Uterus (tissue), 4 donors: ENCODE results near the gene SLC22A7. TPM values are rescaled to one million over a fixed set of nuclear protein-coding genes. Genes with fewer than 3 reads are reported as not detected.
"Not testable (repeated sequence)": the region's sequence is repeated elsewhere in the genome, so short reads cannot be mapped to it uniquely, and the experiment has no call there.

Experiments used
- DNase-seq, 2 donors: peaks; one replicate each; pipeline ENCODE4 v3.0.0-alpha.2; 2019 to 2020
- H3K27ac ChIP-seq, 2 donors: fragments of 200-600 bp; sonication (generic); 1 replicate in 1 of 2; 2 replicates in 1 of 2; pipeline ENCODE4 v1.5.1; 2016 to 2018
- H3K27me3 ChIP-seq, 2 donors: fragments of 200-600 bp; sonication (generic); one replicate each; pipeline ENCODE4 v1.5.1; 2018 to 2019; ENCODE audit warnings: control low read depth in 1 of 2
- H3K36me3 ChIP-seq, 2 donors: fragments of 200-600 bp; sonication (generic); one replicate each; pipeline ENCODE4 v1.5.1; 2019; ENCODE audit warnings: control low read depth in 1 of 2
- H3K4me1 ChIP-seq, 2 donors: fragments of 200-600 bp; sonication (generic); one replicate each; pipeline ENCODE4 v1.5.1; 2018 to 2019; ENCODE audit warnings: control low read depth in 1 of 2
- H3K4me3 ChIP-seq, 2 donors: fragments of 200-600 bp; sonication (generic); 1 replicate in 1 of 2; 2 replicates in 1 of 2; pipeline ENCODE4 v1.5.1; 2018 to 2019; ENCODE audit warnings: mild to moderate bottlenecking in 1 of 2
- H3K9me3 ChIP-seq, 2 donors: fragments of 200-600 bp; sonication (generic); one replicate each; pipeline ENCODE4 v1.5.1; 2019; ENCODE audit warnings: control low read depth in 1 of 2
- POLR2A ChIP-seq, 2 donors: fragments of 450-650 bp; IDR thresholded peaks; one replicate each; pipeline ENCODE4 v1.6.1; 2016; ENCODE audit warnings: antibody characterized with exemption in 2 of 2, mild to moderate bottlenecking in 1 of 2, moderate library complexity in 1 of 2
- intact Hi-C: fragments of 100-400 bp; cut with DNase I; formaldehyde crosslinking; loops from one replicate; pipeline ENCODE4 v1.15.1; 2023; ENCODE audit warnings: low total_unique reads
- total RNA-seq, 4 donors: library from RNA; depleted of rRNA in 3 of 4; stranded (reverse); fragments of >200 nt in 3 of 4; gene quantifications; one replicate each; pipeline versions ENCODE4 v1.1.0 to v1.2.4, GENCODE V29; 2014 to 2023
- TF ChIP-seq, protein P1 (sequence below), 4 experiments: fragments of 200-600 bp in 2 of 4; fragments of 450-650 bp in 2 of 4; sonication (generic) in 2 of 4; IDR thresholded peaks; one replicate each; pipeline ENCODE4 v1.5.1; 2016 to 2019; ENCODE audit warnings: antibody characterized with exemption in 4 of 4, mild to moderate bottlenecking in 2 of 4, moderate library complexity in 1 of 4
- donor health status: DM: yes; HTN: yes; CAD: no.

The SLC22A7 gene
- total RNA-seq, 4 donors from 2014 or later, result not detected

DNA sequence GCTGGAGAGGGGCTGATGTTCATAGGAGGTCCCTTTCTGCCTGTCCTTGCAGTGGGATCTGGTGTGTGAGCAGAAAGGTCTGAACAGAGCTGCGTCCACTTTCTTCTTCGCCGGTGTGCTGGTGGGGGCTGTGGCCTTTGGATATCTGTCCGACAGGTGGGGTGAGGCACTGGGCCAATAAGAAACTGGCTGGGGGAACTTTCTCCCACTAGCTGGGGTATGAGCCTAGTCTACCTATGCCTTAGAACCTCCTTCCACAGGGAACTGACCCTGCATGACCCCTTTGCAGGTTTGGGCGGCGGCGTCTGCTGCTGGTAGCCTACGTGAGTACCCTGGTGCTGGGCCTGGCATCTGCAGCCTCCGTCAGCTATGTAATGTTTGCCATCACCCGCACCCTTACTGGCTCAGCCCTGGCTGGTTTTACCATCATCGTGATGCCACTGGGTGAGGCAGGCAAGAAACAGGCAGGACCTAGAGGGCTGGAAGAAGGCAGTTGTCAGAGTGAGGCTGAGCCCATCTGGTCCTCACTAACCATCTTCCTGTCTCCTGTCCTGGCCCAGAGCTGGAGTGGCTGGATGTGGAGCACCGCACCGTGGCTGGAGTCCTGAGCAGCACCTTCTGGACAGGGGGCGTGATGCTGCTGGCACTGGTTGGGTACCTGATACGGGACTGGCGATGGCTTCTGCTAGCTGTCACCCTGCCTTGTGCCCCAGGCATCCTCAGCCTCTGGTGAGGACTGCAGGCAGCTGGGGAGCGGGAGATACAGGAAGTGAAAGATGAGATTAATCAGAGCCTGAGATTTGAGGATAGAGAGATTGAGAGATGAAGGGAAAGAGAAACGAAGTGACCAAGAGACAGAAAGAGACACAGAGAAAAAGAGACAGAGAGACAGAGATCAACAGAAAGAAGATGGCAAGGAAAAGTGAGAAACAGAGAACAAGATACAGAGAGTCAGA is 1.6 kb downstream of the SLC22A7 start:
- no peak for TF ChIP-seq POLR2A (IDR thresholded peaks at IDR 0.05)
- TF ChIP-seq, protein P1, sequence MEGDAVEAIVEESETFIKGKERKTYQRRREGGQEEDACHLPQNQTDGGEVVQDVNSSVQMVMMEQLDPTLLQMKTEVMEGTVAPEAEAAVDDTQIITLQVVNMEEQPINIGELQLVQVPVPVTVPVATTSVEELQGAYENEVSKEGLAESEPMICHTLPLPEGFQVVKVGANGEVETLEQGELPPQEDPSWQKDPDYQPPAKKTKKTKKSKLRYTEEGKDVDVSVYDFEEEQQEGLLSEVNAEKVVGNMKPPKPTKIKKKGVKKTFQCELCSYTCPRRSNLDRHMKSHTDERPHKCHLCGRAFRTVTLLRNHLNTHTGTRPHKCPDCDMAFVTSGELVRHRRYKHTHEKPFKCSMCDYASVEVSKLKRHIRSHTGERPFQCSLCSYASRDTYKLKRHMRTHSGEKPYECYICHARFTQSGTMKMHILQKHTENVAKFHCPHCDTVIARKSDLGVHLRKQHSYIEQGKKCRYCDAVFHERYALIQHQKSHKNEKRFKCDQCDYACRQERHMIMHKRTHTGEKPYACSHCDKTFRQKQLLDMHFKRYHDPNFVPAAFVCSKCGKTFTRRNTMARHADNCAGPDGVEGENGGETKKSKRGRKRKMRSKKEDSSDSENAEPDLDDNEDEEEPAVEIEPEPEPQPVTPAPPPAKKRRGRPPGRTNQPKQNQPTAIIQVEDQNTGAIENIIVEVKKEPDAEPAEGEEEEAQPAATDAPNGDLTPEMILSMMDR (IDR thresholded peaks at IDR 0.05), result no peak
- DNase-seq, result no peak
- intact Hi-C loops, result no loop called here
- Histone ChIP-seq H3K27me3 (no peaks in the 10 kb centered on the region), H3K9me3 (no peaks in the 10 kb centered on the region), H3K4me1 (no peaks in the 10 kb centered on the region), H3K36me3 (no peaks in the 10 kb centered on the region), H3K27ac (no peak overlapping the region), H3K4me3 (no peak overlapping the region)

- DNase-seq, result no peak
- H3K27me3 ChIP-seq, result no peaks in the 10 kb centered on the region
Observed at GRCh38 chr6:43301081-43301870, 3.2 kb downstream of the SLC22A7 start.

DNA sequence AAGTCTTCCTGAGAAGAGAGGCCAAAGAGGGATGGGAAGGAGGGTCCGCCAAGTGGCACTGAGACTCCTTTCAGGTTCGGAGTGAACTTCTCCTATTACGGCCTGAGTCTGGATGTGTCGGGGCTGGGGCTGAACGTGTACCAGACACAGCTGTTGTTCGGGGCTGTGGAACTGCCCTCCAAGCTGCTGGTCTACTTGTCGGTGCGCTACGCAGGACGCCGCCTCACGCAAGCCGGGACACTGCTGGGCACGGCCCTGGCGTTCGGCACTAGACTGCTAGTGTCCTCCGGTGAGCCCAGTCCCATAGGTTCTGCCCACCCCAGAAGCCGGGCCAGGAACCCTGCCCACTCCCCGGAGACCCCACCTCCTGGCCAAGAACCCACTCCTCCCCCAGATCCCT is 4.1 kb downstream of the SLC22A7 start:
- H3K27me3 ChIP-seq, result no peaks in the 10 kb centered on the region
- no peaks in the 10 kb centered on the region for H3K36me3 ChIP-seq
- intact Hi-C loops, result no loop called here
- TF ChIP-seq, protein P1 (IDR thresholded peaks at IDR 0.05), result no peak
- TF ChIP-seq POLR2A (IDR thresholded peaks at IDR 0.05), result no peak
- DNase-seq, result no peak
- H3K4me3 ChIP-seq, result no peak overlapping the region
- H3K27ac ChIP-seq, result no peak overlapping the region
- H3K4me1 ChIP-seq, result no peaks in the 10 kb centered on the region
- no peaks in the 10 kb centered on the region for H3K9me3 ChIP-seq

More at GRCh38 chr6:43301081-43301870, 3.2 kb downstream of the SLC22A7 start:
- TF ChIP-seq, protein P1 (IDR thresholded peaks at IDR 0.05), result no peak
- no peak for TF ChIP-seq POLR2A (IDR thresholded peaks at IDR 0.05)
- Histone ChIP-seq H3K4me3 (no peak overlapping the region), H3K4me1 (no peaks in the 10 kb centered on the region), H3K27ac (no peak overlapping the region), H3K36me3 (no peaks in the 10 kb centered on the region), H3K9me3 (no peaks in the 10 kb centered on the region)
- intact Hi-C loops, result no loop called here

DNA sequence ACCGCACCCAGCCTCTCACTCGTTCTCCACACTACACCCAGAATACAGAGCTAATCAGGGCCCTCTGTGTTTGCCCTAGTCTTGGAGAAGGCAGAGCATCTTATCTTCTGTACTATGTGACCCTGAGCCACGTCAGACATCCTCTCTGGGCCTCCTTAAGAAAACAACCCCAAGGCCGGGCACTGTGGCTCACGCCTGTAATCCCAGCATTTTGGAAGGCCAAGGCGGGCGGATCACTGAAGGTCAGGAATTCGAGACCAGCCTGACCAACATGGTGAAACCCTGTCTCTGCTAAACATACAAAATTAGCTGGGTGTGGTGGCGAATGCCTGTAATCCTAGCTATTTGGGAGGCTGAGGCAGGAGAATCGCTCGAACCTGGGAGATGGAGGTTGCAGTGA is 4.9 kb downstream of the SLC22A7 start:
- not testable (repeated sequence) for H3K27me3 ChIP-seq

GRCh38 chr6:43303751-43304331 is 5.8 kb downstream of the SLC22A7 start:
- intact Hi-C loops, result no loop called here
- Histone ChIP-seq H3K4me1 (peaks cover 0 to 4% of the 10 kb centered on the region in 2 donors), H3K36me3 (no peaks in the 10 kb centered on the region), H3K27ac (no peak overlapping the region), H3K27me3 (no peaks in the 10 kb centered on the region), H3K9me3 (no peaks in the 10 kb centered on the region), H3K4me3 (no peak overlapping the region)
- DNase-seq, result no peak
- TF ChIP-seq, protein P1 (IDR thresholded peaks at IDR 0.05), result no peak
- no peak for TF ChIP-seq POLR2A (IDR thresholded peaks at IDR 0.05)

More for the DNA sequence above, 4.9 kb downstream of the SLC22A7 start:
- H3K36me3 ChIP-seq, H3K4me1 ChIP-seq, H3K4me3 ChIP-seq, H3K9me3 ChIP-seq, DNase-seq, intact Hi-C loops, H3K27ac ChIP-seq: not testable (repeated sequence)
